Pulmonary artery endothelial cell (primary cell): Measurements from ENCODE around the gene MRPL57. TPM values are rescaled to one million over a fixed set of nuclear protein-coding genes. Genes with fewer than 3 reads are reported as not detected.
"Not testable (repeated sequence)": the region's sequence is repeated elsewhere in the genome, so short reads cannot be mapped to it uniquely, and the experiment has no call there.

Source experiments
- DNase-seq: peaks from one replicate; pipeline ENCODE4 v3.0.0-alpha.2; 2011; ENCODE audit warnings: low read depth, low spot score
- total RNA-seq: library from RNA; depleted of rRNA; stranded (reverse); fragments of >200 nt; gene quantifications from 2 replicates; pipeline ENCODE4 v1.2.3, GENCODE V29; 2014

Gene MRPL57
- total RNA-seq, 1 donor from 2014 or later = 31.0 TPM

GRCh38 chr13:21194756-21195155, 18.3 kb downstream of the MRPL57 start:
- DNase-seq = not testable (repeated sequence)

- DNase-seq = not testable (repeated sequence)
These were observed 21.3 kb downstream of the MRPL57 start for GRCh38 chr13:21197606-21198225.

- DNase-seq = not testable (repeated sequence)
These were observed 21.9 kb downstream of the MRPL57 start for GRCh38 chr13:21198391-21198790.

- DNase-seq = not testable (repeated sequence)
These were observed 25.2 kb downstream of the MRPL57 start for GRCh38 chr13:21201456-21202190.

GRCh38 chr13:21202767-21203531, 26.5 kb downstream of the MRPL57 start:
- DNase-seq = no peak

GRCh38 chr13:21208652-21209154, 32.2 kb downstream of the MRPL57 start:
- DNase-seq = no peak

GRCh38 chr13:21212138-21212775, 35.8 kb downstream of the MRPL57 start:
- DNase-seq = no peak

- DNase-seq = not testable (repeated sequence)
These were observed 39.0 kb downstream of the MRPL57 start for GRCh38 chr13:21215419-21215818.

- no peak for DNase-seq
These were observed 39.9 kb downstream of the MRPL57 start for GRCh38 chr13:21216332-21216731.

GRCh38 chr13:21218351-21219035, 42.0 kb downstream of the MRPL57 start:
- DNase-seq = no peak

GRCh38 chr13:21219036-21219381, 42.6 kb downstream of the MRPL57 start:
- no peak for DNase-seq

GRCh38 chr13:21219716-21220115, 43.3 kb downstream of the MRPL57 start:
- not testable (repeated sequence) for DNase-seq

- DNase-seq = no peak
These were observed 44.8 kb downstream of the MRPL57 start for GRCh38 chr13:21221268-21221667.

GRCh38 chr13:21225082-21225481, 48.6 kb downstream of the MRPL57 start:
- DNase-seq = no peak

GRCh38 chr13:21225841-21226581, 49.6 kb downstream of the MRPL57 start:
- DNase-seq = no peak

GRCh38 chr13:21227917-21228316, 51.5 kb downstream of the MRPL57 start:
- DNase-seq = no peak
